HG03558 (cell line): ENCODE results near the gene IL2RA.

Experiments
- ATAC-seq: cut with Tn5 transposase; IDR thresholded peaks from one replicate; pipeline ENCODE4 v1.9.1; 2021; ENCODE audit warnings: moderate number of reproducible peaks; ENCODE audit not compliant: unreplicated experiment; ENCODE audit errors: extremely low read depth

Gene IL2RA

GRCh38 chr10:6061056-6061455 lies 1.1 kb downstream of the IL2RA start:
- ATAC-seq: no peak

GRCh38 chr10:6059506-6059905 lies 2.7 kb downstream of the IL2RA start:
- ATAC-seq: no peak

- no peak for ATAC-seq
Measured at GRCh38 chr10:6058682-6059475, 3.3 kb downstream of the IL2RA start.

GRCh38 chr10:6056411-6057135 lies 5.6 kb downstream of the IL2RA start:
- no peak for ATAC-seq

GRCh38 chr10:6055929-6056328 lies 6.2 kb downstream of the IL2RA start:
- ATAC-seq: no peak

- no peak for ATAC-seq
Measured at GRCh38 chr10:6054884-6055283, 7.3 kb downstream of the IL2RA start.

GRCh38 chr10:6053816-6054631 lies 8.1 kb downstream of the IL2RA start:
- no peak for ATAC-seq

- ATAC-seq: no peak
Measured at GRCh38 chr10:6053303-6053702, 8.9 kb downstream of the IL2RA start.

GRCh38 chr10:6052247-6053221 lies 9.6 kb downstream of the IL2RA start:
- no peak for ATAC-seq

- peak; percentile 38 for ATAC-seq
Measured at GRCh38 chr10:6050801-6051445, 11.2 kb downstream of the IL2RA start.

GRCh38 chr10:6049031-6049400 lies 13.2 kb downstream of the IL2RA start:
- ATAC-seq: no peak

GRCh38 chr10:6048281-6049030 lies 13.7 kb downstream of the IL2RA start:
- ATAC-seq: no peak

- ATAC-seq: no peak
Measured at GRCh38 chr10:6047847-6048246, 14.3 kb downstream of the IL2RA start.

- ATAC-seq: no peak
Measured at GRCh38 chr10:6046773-6047611, 15.2 kb downstream of the IL2RA start.

- no peak for ATAC-seq
Measured at GRCh38 chr10:6045878-6046772, 16.0 kb downstream of the IL2RA start.

GRCh38 chr10:6045314-6045848 lies 16.8 kb downstream of the IL2RA start:
- ATAC-seq: no peak
